Measurements from ENCODE around the gene MPDZ. TPM values are rescaled to one million over a fixed set of nuclear protein-coding genes. Genes with fewer than 3 reads are reported as not detected.
A peak's percentile ranks its signal among the peaks of the same experiment; 100 is the strongest.

Gene MPDZ
- total RNA-seq, 1 donor from 2014 or later = 97.0 TPM

DNA sequence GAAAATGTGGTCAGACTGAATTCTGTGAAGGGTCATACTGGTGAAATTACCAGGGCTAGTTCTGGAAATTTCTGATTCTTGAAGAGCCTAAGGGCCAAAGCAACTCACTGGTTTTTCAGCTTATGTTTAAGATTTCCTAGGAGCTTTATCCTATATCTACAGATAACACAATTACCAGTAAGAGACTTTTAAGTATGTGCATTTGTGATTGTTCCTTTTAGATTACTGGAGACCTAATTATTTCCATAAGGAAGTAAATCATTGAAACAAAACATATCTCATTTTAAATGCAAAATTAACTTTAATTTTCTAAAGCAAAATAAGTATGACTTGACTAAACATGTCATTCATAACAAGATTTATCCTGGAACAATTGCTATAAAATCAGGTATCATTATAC is 134.2 kb downstream of the MPDZ start:
- DNase-seq (ENCODE audit: low spot score) = no peak
- Mint-ChIP-seq H3K4me1 (ENCODE audit: unreplicated experiment) (peaks cover 16% of the 10 kb centered on the region), H3K9me3 (ENCODE audit: unreplicated experiment) (no peaks in the 10 kb centered on the region), H3K36me3 (ENCODE audit: low read depth, unreplicated experiment) (no peaks in the 10 kb centered on the region), H3K4me3 (ENCODE audit: unreplicated experiment) (no peak overlapping the region), H3K27me3 (ENCODE audit: unreplicated experiment) (no peaks in the 10 kb centered on the region), H3K27ac (ENCODE audit: unreplicated experiment) (no peak overlapping the region)
- TF ChIP-seq, protein P1, sequence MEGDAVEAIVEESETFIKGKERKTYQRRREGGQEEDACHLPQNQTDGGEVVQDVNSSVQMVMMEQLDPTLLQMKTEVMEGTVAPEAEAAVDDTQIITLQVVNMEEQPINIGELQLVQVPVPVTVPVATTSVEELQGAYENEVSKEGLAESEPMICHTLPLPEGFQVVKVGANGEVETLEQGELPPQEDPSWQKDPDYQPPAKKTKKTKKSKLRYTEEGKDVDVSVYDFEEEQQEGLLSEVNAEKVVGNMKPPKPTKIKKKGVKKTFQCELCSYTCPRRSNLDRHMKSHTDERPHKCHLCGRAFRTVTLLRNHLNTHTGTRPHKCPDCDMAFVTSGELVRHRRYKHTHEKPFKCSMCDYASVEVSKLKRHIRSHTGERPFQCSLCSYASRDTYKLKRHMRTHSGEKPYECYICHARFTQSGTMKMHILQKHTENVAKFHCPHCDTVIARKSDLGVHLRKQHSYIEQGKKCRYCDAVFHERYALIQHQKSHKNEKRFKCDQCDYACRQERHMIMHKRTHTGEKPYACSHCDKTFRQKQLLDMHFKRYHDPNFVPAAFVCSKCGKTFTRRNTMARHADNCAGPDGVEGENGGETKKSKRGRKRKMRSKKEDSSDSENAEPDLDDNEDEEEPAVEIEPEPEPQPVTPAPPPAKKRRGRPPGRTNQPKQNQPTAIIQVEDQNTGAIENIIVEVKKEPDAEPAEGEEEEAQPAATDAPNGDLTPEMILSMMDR (IDR thresholded peaks at IDR 0.05; ENCODE audit: unreplicated experiment) = no peak

DNA sequence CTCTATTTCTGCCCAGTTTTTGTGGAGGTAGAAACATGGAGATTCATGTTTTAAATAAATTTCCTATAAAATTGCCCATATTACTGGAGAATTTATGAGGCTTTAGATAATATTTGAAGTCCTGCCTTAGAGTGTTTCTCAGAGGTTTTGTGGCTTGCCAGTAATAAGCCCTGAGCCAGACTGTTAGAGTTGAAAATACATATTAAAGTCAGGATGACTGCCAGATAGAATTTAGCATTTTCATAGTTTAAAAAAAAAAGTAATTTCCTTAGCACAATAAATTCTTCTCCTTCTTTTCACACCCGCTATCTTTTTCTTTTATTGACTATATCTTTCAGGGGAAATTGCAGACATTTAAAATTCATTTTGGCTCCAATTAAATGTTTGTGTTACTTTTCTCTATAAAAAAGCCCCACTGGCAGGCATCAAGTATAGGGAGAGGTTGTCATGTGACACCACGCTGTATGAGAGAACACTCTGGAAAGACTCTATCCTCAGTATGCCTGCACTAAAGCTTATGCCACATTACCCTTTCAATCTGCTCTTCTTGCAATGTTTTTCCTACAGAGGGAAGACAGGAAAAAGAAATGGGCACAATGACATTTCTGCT is 135.2 kb downstream of the MPDZ start:
- no peaks in the 10 kb centered on the region for H3K9me3 Mint-ChIP-seq (ENCODE audit: unreplicated experiment)
- DNase-seq (ENCODE audit: low spot score) = no peak
- TF ChIP-seq, protein P1 (IDR thresholded peaks at IDR 0.05; ENCODE audit: unreplicated experiment) = no peak
- peaks cover 20% of the 10 kb centered on the region for H3K4me1 Mint-ChIP-seq (ENCODE audit: unreplicated experiment)
- H3K27me3 Mint-ChIP-seq (ENCODE audit: unreplicated experiment) = no peaks in the 10 kb centered on the region
- H3K36me3 Mint-ChIP-seq (ENCODE audit: low read depth, unreplicated experiment) = no peaks in the 10 kb centered on the region
- no peak overlapping the region for H3K27ac Mint-ChIP-seq (ENCODE audit: unreplicated experiment)
- H3K4me3 Mint-ChIP-seq (ENCODE audit: unreplicated experiment) = no peak overlapping the region

DNA sequence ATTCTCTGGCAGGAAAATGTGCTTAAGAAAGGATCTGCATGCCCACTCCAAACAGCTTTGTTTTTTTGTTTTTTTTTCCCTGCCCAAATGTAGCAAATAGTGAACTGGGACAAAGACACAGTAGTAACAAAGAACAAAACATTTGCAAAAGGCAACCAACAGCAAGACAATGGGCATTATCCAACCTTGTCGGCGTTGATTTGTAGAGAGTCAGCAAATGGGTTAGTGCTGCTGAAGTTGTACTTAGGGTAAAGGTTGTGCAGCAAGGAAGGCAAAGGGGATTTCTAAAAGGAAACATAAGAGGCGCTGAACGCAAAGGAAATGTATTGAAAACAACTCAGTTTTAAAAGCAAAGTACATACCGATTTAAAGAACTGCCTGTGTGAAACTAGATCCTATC is 136.2 kb downstream of the MPDZ start:
- peaks cover under 1% of the 10 kb centered on the region for H3K36me3 Mint-ChIP-seq (ENCODE audit: low read depth, unreplicated experiment)
- TF ChIP-seq, protein P1 (IDR thresholded peaks at IDR 0.05; ENCODE audit: unreplicated experiment) = no peak
- H3K4me3 Mint-ChIP-seq (ENCODE audit: unreplicated experiment) = no peak overlapping the region
- no peaks in the 10 kb centered on the region for H3K9me3 Mint-ChIP-seq (ENCODE audit: unreplicated experiment)
- peak; percentile 6 for DNase-seq (ENCODE audit: low spot score)
- H3K27me3 Mint-ChIP-seq (ENCODE audit: unreplicated experiment) = no peaks in the 10 kb centered on the region
- peak overlapping the region; percentile 93 for H3K27ac Mint-ChIP-seq (ENCODE audit: unreplicated experiment)
- peaks cover 20% of the 10 kb centered on the region for H3K4me1 Mint-ChIP-seq (ENCODE audit: unreplicated experiment)

DNA sequence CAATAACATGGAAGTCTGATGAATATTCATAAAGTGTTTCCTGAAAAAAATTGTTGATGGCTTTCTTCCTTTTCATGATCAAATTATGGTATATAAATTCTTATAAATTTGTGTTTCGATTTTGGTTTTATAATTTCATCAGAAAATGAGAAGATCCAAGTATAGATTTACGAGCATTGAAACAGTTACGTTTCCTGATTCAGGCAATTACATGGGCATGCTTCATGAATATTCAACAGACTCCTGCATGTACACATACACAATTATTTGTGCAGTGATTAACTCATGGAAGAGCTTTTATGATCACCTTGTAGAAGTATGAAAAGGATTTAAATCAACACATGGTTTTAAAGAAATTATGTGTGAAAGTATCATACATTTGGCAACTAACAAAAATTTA is 136.7 kb downstream of the MPDZ start:
- TF ChIP-seq, protein P1 (IDR thresholded peaks at IDR 0.05; ENCODE audit: unreplicated experiment) = no peak
- Mint-ChIP-seq H3K4me3 (ENCODE audit: unreplicated experiment) (no peak overlapping the region), H3K9me3 (ENCODE audit: unreplicated experiment) (no peaks in the 10 kb centered on the region), H3K27me3 (ENCODE audit: unreplicated experiment) (no peaks in the 10 kb centered on the region), H3K4me1 (ENCODE audit: unreplicated experiment) (peaks cover 20% of the 10 kb centered on the region), H3K36me3 (ENCODE audit: low read depth, unreplicated experiment) (peaks cover 5% of the 10 kb centered on the region), H3K27ac (ENCODE audit: unreplicated experiment) (no peak overlapping the region)
- no peak for DNase-seq (ENCODE audit: low spot score)

DNA sequence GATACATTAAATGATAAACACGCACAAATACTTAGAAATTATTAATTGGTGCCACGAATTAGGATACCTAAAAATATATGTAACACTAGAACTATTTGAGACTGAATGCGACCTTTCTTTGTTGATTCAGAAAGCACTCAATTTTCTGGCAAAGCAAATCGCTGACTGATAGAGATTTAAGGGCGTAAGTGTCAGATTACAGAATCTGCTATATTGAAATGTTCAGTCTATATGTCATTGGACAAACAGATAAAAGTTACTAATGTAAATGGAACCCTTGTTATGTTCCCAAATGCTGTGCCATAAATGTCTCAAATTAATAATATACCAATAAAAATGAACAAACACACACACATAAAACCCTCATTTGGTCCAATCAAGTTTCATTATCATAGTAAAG is 137.9 kb downstream of the MPDZ start:
- Mint-ChIP-seq H3K27ac (ENCODE audit: unreplicated experiment) (peak overlapping the region; percentile 70), H3K4me3 (ENCODE audit: unreplicated experiment) (no peak overlapping the region), H3K4me1 (ENCODE audit: unreplicated experiment) (peaks cover 20% of the 10 kb centered on the region), H3K36me3 (ENCODE audit: low read depth, unreplicated experiment) (peaks cover 10% of the 10 kb centered on the region), H3K27me3 (ENCODE audit: unreplicated experiment) (no peaks in the 10 kb centered on the region), H3K9me3 (ENCODE audit: unreplicated experiment) (no peaks in the 10 kb centered on the region)
- TF ChIP-seq, protein P1 (IDR thresholded peaks at IDR 0.05; ENCODE audit: unreplicated experiment) = no peak
- DNase-seq (ENCODE audit: low spot score) = no peak
